Measurements from ENCODE around the gene WDSUB1.

WDSUB1 gene

GRCh38 chr2:159224061-159224813, 62.3 kb downstream of the WDSUB1 start:
- no peak for DNase-seq

- DNase-seq = no peak
Measured at GRCh38 chr2:159219394-159219998, 67.0 kb downstream of the WDSUB1 start.

- no peak for DNase-seq
Measured at GRCh38 chr2:159218389-159218788, 68.1 kb downstream of the WDSUB1 start.

GRCh38 chr2:159217676-159218075, 68.8 kb downstream of the WDSUB1 start:
- DNase-seq = no peak

GRCh38 chr2:159215116-159215515, 71.4 kb downstream of the WDSUB1 start:
- no peak for DNase-seq

- DNase-seq = no peak
Measured at GRCh38 chr2:159214325-159214865, 72.1 kb downstream of the WDSUB1 start.

GRCh38 chr2:159213296-159213695, 73.2 kb downstream of the WDSUB1 start:
- no peak for DNase-seq

- no peak for DNase-seq
Measured at GRCh38 chr2:159211447-159212396, 74.8 kb downstream of the WDSUB1 start.

GRCh38 chr2:159209341-159210306, 76.9 kb downstream of the WDSUB1 start:
- no peak for DNase-seq

GRCh38 chr2:159208438-159208837, 78.1 kb downstream of the WDSUB1 start:
- DNase-seq = no peak

- DNase-seq = no peak
Measured at GRCh38 chr2:159206736-159207380, 79.6 kb downstream of the WDSUB1 start.

- no peak for DNase-seq
Measured at GRCh38 chr2:159204381-159205144, 81.9 kb downstream of the WDSUB1 start.

GRCh38 chr2:159202568-159203071, 83.9 kb downstream of the WDSUB1 start:
- DNase-seq = no peak

GRCh38 chr2:159201360-159202063, 85.0 kb downstream of the WDSUB1 start:
- no peak for DNase-seq

- DNase-seq = no peak
Measured at GRCh38 chr2:159200498-159200897, 86.0 kb downstream of the WDSUB1 start.

GRCh38 chr2:159199761-159200465, 86.6 kb downstream of the WDSUB1 start:
- DNase-seq = no peak

GRCh38 chr2:159199236-159199635, 87.3 kb downstream of the WDSUB1 start:
- DNase-seq = no peak

- no peak for DNase-seq
Measured at GRCh38 chr2:159196393-159196925, 90.0 kb downstream of the WDSUB1 start.

GRCh38 chr2:159195697-159196096, 90.8 kb downstream of the WDSUB1 start:
- no peak for DNase-seq

All from GDM1 (cell line).